HepG2 (cell line): Measurements from ENCODE around the gene OR5H2. TPM values are rescaled to one million over a fixed set of nuclear protein-coding genes. Genes with fewer than 3 reads are reported as not detected.

Experiments
- ARID5B ChIP-seq: IDR thresholded peaks from 2 replicates; pipeline ENCODE4 v1.4.0; 2020; ENCODE audit warnings: mild to moderate bottlenecking, missing genetic modification reagents
- DR1 ChIP-seq: sonication (generic); formaldehyde crosslinking; IDR thresholded peaks from 2 replicates; pipeline ENCODE4 v1.8.0; 2021; ENCODE audit warnings: mild to moderate bottlenecking, missing genetic modification reagents, inconsistent platforms
- FOSL2 ChIP-seq: sonication (generic); formaldehyde crosslinking; IDR thresholded peaks from 2 replicates; pipeline ENCODE4 v1.4.0; 2020; ENCODE audit warnings: missing genetic modification reagents
- GABPA ChIP-seq, 2 experiments: IDR thresholded peaks; 2 replicates each; pipeline ENCODE4 v1.6.1; 2011 to 2016; ENCODE audit warnings: low read depth in 2 of 2, low read length in 1 of 2, missing biosample characterization in 1 of 2, missing genetic modification characterization in 1 of 2
- HOXA5 ChIP-seq: sonication (generic); formaldehyde crosslinking; IDR thresholded peaks from 2 replicates; pipeline ENCODE4 v1.4.0; 2020; ENCODE audit warnings: missing genetic modification reagents
- NFRKB ChIP-seq: fragments of 450-650 bp; IDR thresholded peaks from 2 replicates; pipeline ENCODE4 v1.6.1; 2017
- NR2F1 ChIP-seq, 2 experiments: fragments of 450-650 bp in 1 of 2; formaldehyde crosslinking in 1 of 2; IDR thresholded peaks; 2 replicates each; pipeline versions ENCODE4 v1.5.0 to v1.6.1; 2016 to 2020; ENCODE audit warnings: mild to moderate bottlenecking in 1 of 2, missing compliant biosample characterization in 1 of 2, missing genetic modification reagents in 1 of 2, moderate library complexity in 1 of 2
- NR2F6 ChIP-seq, 2 experiments: IDR thresholded peaks; 2 replicates each; pipeline ENCODE4 v1.6.1; 2016; ENCODE audit warnings: antibody characterized with exemption in 1 of 2, mild to moderate bottlenecking in 1 of 2
- PHF21A ChIP-seq: sonication (generic); formaldehyde crosslinking; IDR thresholded peaks from 2 replicates; pipeline ENCODE4 v1.5.0; 2020; ENCODE audit warnings: mild to moderate bottlenecking, missing genetic modification reagents
- PRDM15 ChIP-seq: sonication (generic); formaldehyde crosslinking; IDR thresholded peaks from 2 replicates; pipeline ENCODE4 v1.4.0; 2020; ENCODE audit warnings: missing genetic modification reagents
- TBP ChIP-seq: sonication (generic); formaldehyde crosslinking; IDR thresholded peaks from 2 replicates; pipeline ENCODE4 v1.5.0; 2020; ENCODE audit warnings: missing genetic modification reagents
- TBX3 ChIP-seq: fragments of 450-650 bp; IDR thresholded peaks from 2 replicates; pipeline ENCODE4 v1.6.1; 2017; ENCODE audit warnings: antibody characterized with exemption, mild to moderate bottlenecking, inconsistent platforms, borderline replicate concordance
- XRCC5 ChIP-seq: fragments of 200-400 bp; formaldehyde crosslinking; optimal IDR thresholded peaks from 2 replicates; pipeline ENCODE3; 2017; ENCODE audit warnings: mild to moderate bottlenecking, low read length
- ZBTB42 ChIP-seq: sonication (generic); formaldehyde crosslinking; IDR thresholded peaks from 2 replicates; pipeline ENCODE4 v1.5.0; 2020; ENCODE audit warnings: mild to moderate bottlenecking, missing genetic modification reagents
- ZNF225 ChIP-seq: sonication (generic); formaldehyde crosslinking; IDR thresholded peaks from 2 replicates; pipeline ENCODE4 v1.4.0; 2020; ENCODE audit warnings: mild to moderate bottlenecking, missing genetic modification reagents
- ZNF292 ChIP-seq: sonication (generic); formaldehyde crosslinking; IDR thresholded peaks from 2 replicates; pipeline ENCODE4 v1.8.1; 2022; ENCODE audit warnings: mild to moderate bottlenecking, low read depth, missing genetic modification reagents, borderline replicate concordance
- ZNF383 ChIP-seq: sonication (generic); formaldehyde crosslinking; IDR thresholded peaks from 2 replicates; pipeline ENCODE4 v1.4.0; 2020; ENCODE audit warnings: missing genetic modification reagents, mild to moderate bottlenecking, borderline replicate concordance
- ZNF558 ChIP-seq: sonication (generic); formaldehyde crosslinking; IDR thresholded peaks from 2 replicates; pipeline ENCODE4 v1.9.0; 2022; ENCODE audit warnings: mild to moderate bottlenecking, missing genetic modification reagents, borderline replicate concordance
- ZNF644 ChIP-seq: IDR thresholded peaks from 2 replicates; pipeline ENCODE4 v1.6.1; 2016; ENCODE audit warnings: low read depth
- polyA plus RNA-seq, 8 experiments: library from polyadenylated mRNA; depleted of rRNA in 3 of 8; stranded (reverse) in 7 of 8; unstranded in 1 of 8; fragments of >200 nt; fragmentation: Illumina TruSeq in 4 of 8; extraction: Trizol in 4 of 8; gene quantifications; 2 replicates each; pipeline versions ENCODE4 v1.2.1 to v1.2.3, GENCODE V29; 2011 to 2016; ENCODE audit warnings: low read depth in 4 of 8, missing spikeins in 1 of 8, mixed read lengths in 1 of 8; ENCODE audit not compliant: insufficient read depth in 1 of 8
- total RNA-seq, 5 experiments: library from RNA; depleted of rRNA; stranded (reverse); fragments of >200 nt; fragmentation: Illumina TruSeq; extraction: Trizol; gene quantifications; 2 replicates each; pipeline ENCODE4 v1.2.3, GENCODE V29; 2016; ENCODE audit warnings: low read depth in 1 of 5
- TF ChIP-seq, protein P1 (sequence below): IDR thresholded peaks from 2 replicates; pipeline ENCODE4 v1.6.1; 2016; ENCODE audit warnings: low read depth, control low read depth

The OR5H2 gene
- total and polyA plus RNA-seq, 2 of the 13 experiments (the other 11 are each of a cell fraction or from before 2014, with no cell fraction given): not detected

DNA sequence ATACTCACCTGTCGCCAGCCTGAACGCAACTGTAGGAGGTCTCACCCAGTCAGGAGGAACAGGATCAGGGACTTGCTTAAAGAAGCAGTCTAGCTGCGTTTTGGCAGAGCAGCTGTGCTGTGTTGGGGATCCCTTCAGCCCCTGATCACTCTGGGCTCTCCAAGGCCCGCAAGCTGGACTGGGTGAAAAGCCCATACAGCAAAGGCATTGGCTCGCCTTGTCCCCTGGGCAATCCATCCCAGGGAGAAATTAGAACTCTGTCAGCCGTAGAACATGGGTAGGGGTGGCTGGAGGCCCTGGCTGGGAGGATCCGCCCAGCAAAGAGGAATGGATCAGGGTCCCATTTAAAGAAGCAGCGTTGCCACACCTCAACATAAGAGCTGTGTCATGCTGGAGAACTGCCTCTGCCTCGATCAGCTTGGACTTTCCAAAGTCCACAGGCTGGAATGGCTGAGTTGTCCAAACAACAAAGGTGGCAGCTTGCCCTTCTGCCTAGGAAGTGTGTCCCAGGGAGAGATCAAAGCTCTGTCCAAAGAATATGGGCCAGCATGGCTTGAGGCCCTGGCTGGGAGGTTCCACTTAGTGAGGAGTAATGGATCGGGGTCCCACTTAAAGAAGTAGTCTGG, 9.1 kb downstream of the OR5H2 start (continued):
- TF ChIP-seq ARID5B (peak; percentile 65; the same call in 1 of the 2 replicates), ZNF644 (peak; percentile 91), NR2F1 (CRISPR knock-in tag; IDR thresholded peaks at IDR 0.05) (no peak), HOXA5 (CRISPR knock-in tag) (no peak), ZBTB42 (CRISPR knock-in tag) (no peak), NR2F6 (IDR thresholded peaks at IDR 0.05) (no peak), NR2F6 (CRISPR knock-in tag; IDR thresholded peaks at IDR 0.05) (peak; percentile 32; the same call in 1 of the 2 replicates), FOSL2 (CRISPR knock-in tag) (peak; percentile 32; the same call in 1 of the 2 replicates), PRDM15 (CRISPR knock-in tag) (peak; percentile 69; the same call in 1 of the 2 replicates), NFRKB (no peak), GABPA (IDR thresholded peaks at IDR 0.05; ENCODE audit: low read depth, low read length) (no peak), GABPA (CRISPR knock-in tag; IDR thresholded peaks at IDR 0.05; ENCODE audit: low read depth) (no peak), TBP (CRISPR knock-in tag) (no peak), ZNF225 (CRISPR knock-in tag) (no peak), TBX3 (no peak), XRCC5 (no peak), PHF21A (CRISPR knock-in tag) (0 out of 2 replicates have a peak, but pooled peaks have one; percentile 20), DR1 (no peak), ZNF383 (CRISPR knock-in tag) (no peak), ZNF558 (CRISPR knock-in tag) (0 out of 2 replicates have a peak, but pooled peaks have one; percentile 44), ZNF292 (peak; percentile 63; the same call in 1 of the 2 replicates)
- TF ChIP-seq, protein P1, sequence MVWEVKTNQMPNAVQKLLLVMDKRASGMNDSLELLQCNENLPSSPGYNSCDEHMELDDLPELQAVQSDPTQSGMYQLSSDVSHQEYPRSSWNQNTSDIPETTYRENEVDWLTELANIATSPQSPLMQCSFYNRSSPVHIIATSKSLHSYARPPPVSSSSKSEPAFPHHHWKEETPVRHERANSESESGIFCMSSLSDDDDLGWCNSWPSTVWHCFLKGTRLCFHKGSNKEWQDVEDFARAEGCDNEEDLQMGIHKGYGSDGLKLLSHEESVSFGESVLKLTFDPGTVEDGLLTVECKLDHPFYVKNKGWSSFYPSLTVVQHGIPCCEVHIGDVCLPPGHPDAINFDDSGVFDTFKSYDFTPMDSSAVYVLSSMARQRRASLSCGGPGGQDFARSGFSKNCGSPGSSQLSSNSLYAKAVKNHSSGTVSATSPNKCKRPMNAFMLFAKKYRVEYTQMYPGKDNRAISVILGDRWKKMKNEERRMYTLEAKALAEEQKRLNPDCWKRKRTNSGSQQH: no peak
